ENCODE measurements around the gene RELN. TPM values are rescaled to one million over a fixed set of nuclear protein-coding genes. Genes with fewer than 3 reads are reported as not detected.

Gene RELN
- total and polyA plus RNA-seq, 2 of the 13 experiments (the other 11 are each of a cell fraction or from before 2014, with no cell fraction given) = 315 to 332 TPM

- TF ChIP-seq, protein P1, sequence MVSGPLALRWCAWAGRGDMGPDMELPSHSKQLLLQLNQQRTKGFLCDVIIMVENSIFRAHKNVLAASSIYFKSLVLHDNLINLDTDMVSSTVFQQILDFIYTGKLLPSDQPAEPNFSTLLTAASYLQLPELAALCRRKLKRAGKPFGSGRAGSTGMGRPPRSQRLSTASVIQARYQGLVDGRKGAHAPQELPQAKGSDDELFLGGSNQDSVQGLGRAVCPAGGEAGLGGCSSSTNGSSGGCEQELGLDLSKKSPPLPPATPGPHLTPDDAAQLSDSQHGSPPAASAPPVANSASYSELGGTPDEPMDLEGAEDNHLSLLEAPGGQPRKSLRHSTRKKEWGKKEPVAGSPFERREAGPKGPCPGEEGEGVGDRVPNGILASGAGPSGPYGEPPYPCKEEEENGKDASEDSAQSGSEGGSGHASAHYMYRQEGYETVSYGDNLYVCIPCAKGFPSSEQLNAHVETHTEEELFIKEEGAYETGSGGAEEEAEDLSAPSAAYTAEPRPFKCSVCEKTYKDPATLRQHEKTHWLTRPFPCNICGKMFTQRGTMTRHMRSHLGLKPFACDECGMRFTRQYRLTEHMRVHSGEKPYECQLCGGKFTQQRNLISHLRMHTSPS (CRISPR knock-in tag; IDR thresholded peaks at IDR 0.05; ENCODE audit: low read depth) = peak; percentile 67; the same call in 1 of the 2 replicates
Measured at GRCh38 chr7:103815972-103816371, 173.5 kb downstream of the RELN start (continued).

GRCh38 chr7:103813970-103814369 is 175.5 kb downstream of the RELN start:
- H3K9ac ChIP-seq (ENCODE audit: insufficient read depth, low read depth, low read length) = no peak overlapping the region
- no peaks in the 10 kb centered on the region; a peak in 1 of 5 replicates for H3K36me3 ChIP-seq (replicated peaks in 1 of 2; ENCODE audit: control insufficient read depth in 1 of 2, insufficient read depth in 2 of 2, low read length in 2 of 2)
- no peaks in the 10 kb centered on the region for H4K20me1 ChIP-seq (ENCODE audit: insufficient read depth, low read length)
- no peak overlapping the region for H2AFZ ChIP-seq (ENCODE audit: low read length)
- no peak overlapping the region for H3K27ac ChIP-seq (ENCODE audit: extremely low read length, insufficient read depth, low read length)
- no peaks in the 10 kb centered on the region for H3K79me2 ChIP-seq (ENCODE audit: insufficient read depth, low read length)
- H3K4me3 ChIP-seq (replicated peaks in 1 of 3; ENCODE audit: insufficient read depth in 1 of 3, low read depth in 2 of 3, low read length in 3 of 3) = no peak overlapping the region
- no peak for ATAC-seq
- H3K4me2 ChIP-seq (ENCODE audit: low read depth, low read length) = no peak overlapping the region
- DNase-seq (ENCODE audit: low spot score) = no peak
- H3K27me3 ChIP-seq (ENCODE audit: control insufficient read depth in 1 of 2, insufficient read depth in 2 of 2, low read length in 2 of 2) = no peaks in the 10 kb centered on the region
- intact Hi-C loops (cut with micrococcal nuclease; ENCODE audit: unreplicated experiment) = no loop called here
- POLR2A ChIA-PET = no interaction called here
- CTCF ChIA-PET (ENCODE audit: low intra/inter-chr PET ratio, low total read pairs) = no interaction called here
- no peaks in the 10 kb centered on the region for H3K9me3 ChIP-seq (ENCODE audit: low read length)
- BruUV-seq (replicated peaks) = no TSS peak
- FAIRE-seq = no peak
- in situ Hi-C loops (cut with HindIII; ENCODE audit: extremely low pct_ligation_motif_present, low pct_unique_long_range_greater_than_20kb) = no loop called here
- 94% methylated on average over 2 of the region's 2 CpGs for WGBS (ENCODE audit: low lambda C conversion rate)
- H3K4me1 ChIP-seq (ENCODE audit: insufficient read depth, low read length) = peaks cover 72% of the 10 kb centered on the region
- TF ChIP-seq ZNF547 (CRISPR knock-in tag; IDR thresholded peaks at IDR 0.05) (no peak), ZNF672 (CRISPR knock-in tag; IDR thresholded peaks at IDR 0.05) (no peak), KDM1A (CRISPR knock-in tag; IDR thresholded peaks at IDR 0.05) (0 out of 2 replicates have a peak, but pooled peaks have one; percentile 27), ZNF629 (CRISPR knock-in tag; conservative IDR thresholded peaks at IDR 0.05) (peak; percentile 77)
- TF ChIP-seq, protein P2, sequence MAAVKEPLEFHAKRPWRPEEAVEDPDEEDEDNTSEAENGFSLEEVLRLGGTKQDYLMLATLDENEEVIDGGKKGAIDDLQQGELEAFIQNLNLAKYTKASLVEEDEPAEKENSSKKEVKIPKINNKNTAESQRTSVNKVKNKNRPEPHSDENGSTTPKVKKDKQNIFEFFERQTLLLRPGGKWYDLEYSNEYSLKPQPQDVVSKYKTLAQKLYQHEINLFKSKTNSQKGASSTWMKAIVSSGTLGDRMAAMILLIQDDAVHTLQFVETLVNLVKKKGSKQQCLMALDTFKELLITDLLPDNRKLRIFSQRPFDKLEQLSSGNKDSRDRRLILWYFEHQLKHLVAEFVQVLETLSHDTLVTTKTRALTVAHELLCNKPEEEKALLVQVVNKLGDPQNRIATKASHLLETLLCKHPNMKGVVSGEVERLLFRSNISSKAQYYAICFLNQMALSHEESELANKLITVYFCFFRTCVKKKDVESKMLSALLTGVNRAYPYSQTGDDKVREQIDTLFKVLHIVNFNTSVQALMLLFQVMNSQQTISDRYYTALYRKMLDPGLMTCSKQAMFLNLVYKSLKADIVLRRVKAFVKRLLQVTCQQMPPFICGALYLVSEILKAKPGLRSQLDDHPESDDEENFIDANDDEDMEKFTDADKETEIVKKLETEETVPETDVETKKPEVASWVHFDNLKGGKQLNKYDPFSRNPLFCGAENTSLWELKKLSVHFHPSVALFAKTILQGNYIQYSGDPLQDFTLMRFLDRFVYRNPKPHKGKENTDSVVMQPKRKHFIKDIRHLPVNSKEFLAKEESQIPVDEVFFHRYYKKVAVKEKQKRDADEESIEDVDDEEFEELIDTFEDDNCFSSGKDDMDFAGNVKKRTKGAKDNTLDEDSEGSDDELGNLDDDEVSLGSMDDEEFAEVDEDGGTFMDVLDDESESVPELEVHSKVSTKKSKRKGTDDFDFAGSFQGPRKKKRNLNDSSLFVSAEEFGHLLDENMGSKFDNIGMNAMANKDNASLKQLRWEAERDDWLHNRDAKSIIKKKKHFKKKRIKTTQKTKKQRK (IDR thresholded peaks at IDR 0.05; ENCODE audit: low read length) = no peak
